Transverse colon (tissue), 4 donors: Measurements from ENCODE around the gene NRK. TPM values are rescaled to one million over a fixed set of nuclear protein-coding genes. Genes with fewer than 3 reads are reported as not detected.

Experiments
- DNase-seq: peaks from one replicate; pipeline ENCODE4 v3.0.0-alpha.2; 2019
- H3K27ac ChIP-seq, 4 donors: fragments of 200-600 bp; sonication (generic); 2 replicates each; pipeline ENCODE4 v1.5.1; 2016 to 2018; ENCODE audit warnings: inconsistent platforms in 4 of 4
- H3K27me3 ChIP-seq: fragments of 200-600 bp; sonication (generic); 2 replicates; pipeline ENCODE4 v1.5.1; 2017; ENCODE audit warnings: inconsistent platforms
- H3K36me3 ChIP-seq, 4 donors: fragments of 200-600 bp; sonication (generic); 2 replicates each; pipeline ENCODE4 v1.5.1; 2017 to 2019; ENCODE audit warnings: inconsistent platforms in 4 of 4
- H3K4me1 ChIP-seq, 4 donors: fragments of 200-600 bp; sonication (generic); 2 replicates each; pipeline ENCODE4 v1.5.1; 2017 to 2020; ENCODE audit warnings: inconsistent platforms in 4 of 4
- H3K4me3 ChIP-seq, 4 donors: fragments of 200-600 bp; sonication (generic); 1 replicate in 1 of 4; 2 replicates in 3 of 4; pipeline versions ENCODE4 v1.5.1 to v1.6.1; 2017 to 2019; ENCODE audit warnings: inconsistent platforms in 4 of 4
- H3K9me3 ChIP-seq, 2 donors: fragments of 200-600 bp; sonication (generic); 2 replicates each; pipeline ENCODE4 v1.5.1; 2017 to 2019; ENCODE audit warnings: inconsistent platforms in 2 of 2
- EP300 ChIP-seq: sonication (generic); formaldehyde crosslinking; IDR thresholded peaks from one replicate; pipeline ENCODE4 v1.6.1; 2017; ENCODE audit warnings: antibody characterized with exemption, low read depth
- POLR2A ChIP-seq: fragments of 450-650 bp; IDR thresholded peaks from one replicate; pipeline ENCODE4 v1.6.1; 2016; ENCODE audit warnings: antibody characterized with exemption, mild to moderate bottlenecking, moderate library complexity
- POLR2AphosphoS5 ChIP-seq, 3 donors: sonication (generic); formaldehyde crosslinking; IDR thresholded peaks; one replicate each; pipeline ENCODE4 v1.6.1; 2016; ENCODE audit warnings: antibody characterized with exemption in 3 of 3
- whole genome bisulfite sequencing, 2 donors: methylation state at CpG; one replicate each; pipeline ENCODE4 v1.1.5; 2018; ENCODE audit warnings: low coverage in 1 of 2; 5-methylcytosine and 5-hydroxymethylcytosine counted together
- in situ Hi-C, 4 donors: fragments of 200-750 bp; cut with MboI; loops; one replicate each; pipeline versions ENCODE4 v1.15.0 to v1.15.1; 2017; ENCODE audit warnings: low sequenced_read_pairs in 3 of 4, low pct_ligation_motif_present in 1 of 4, low pct_unique_long_range_greater_than_20kb in 1 of 4
- intact Hi-C: fragments of 100-400 bp; cut with DNase I; formaldehyde crosslinking; loops from one replicate; pipeline ENCODE4 v1.15.1; 2023; ENCODE audit warnings: low total_unique reads
- total RNA-seq, 4 donors: library from RNA; depleted of rRNA; stranded (reverse); fragments of >200 nt; gene quantifications; one replicate each; pipeline ENCODE4 v1.1.0, GENCODE V29; 2016
- TF ChIP-seq, protein P1 (sequence below), 5 experiments: fragments of 200-600 bp in 3 of 5; fragments of 450-650 bp in 2 of 5; sonication (generic) in 3 of 5; IDR thresholded peaks; 1 replicate in 2 of 5; 2 replicates in 3 of 5; pipeline ENCODE4 v1.5.1; 2016 to 2017; ENCODE audit warnings: antibody characterized with exemption in 5 of 5, inconsistent platforms in 3 of 5, mild to moderate bottlenecking in 2 of 5, moderate library complexity in 1 of 5

Gene NRK
- total RNA-seq, 4 donors from 2014 or later, result under 0.01 to 1.6 (median 0.43) TPM

DNA sequence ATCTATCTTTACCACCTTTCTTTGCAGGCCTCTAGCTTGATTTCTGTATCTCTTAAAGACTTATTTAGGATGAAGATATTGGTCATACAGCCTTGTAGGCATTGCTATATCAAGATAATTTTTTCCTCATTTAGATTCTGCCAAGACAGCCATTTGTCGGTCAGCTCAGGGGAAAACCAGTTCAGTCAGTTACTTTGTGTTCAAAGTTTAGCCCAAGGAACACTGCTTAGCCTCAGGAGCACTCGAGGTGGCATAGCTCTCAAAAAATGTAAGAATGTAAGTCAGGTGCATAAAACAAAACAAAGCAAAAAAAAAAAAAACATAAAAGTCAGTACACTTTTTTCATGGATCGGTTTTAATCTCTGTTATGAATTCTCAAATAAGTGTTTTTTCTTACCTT, 43.4 kb downstream of the NRK start:
- in situ Hi-C loops (no loop called here), intact Hi-C loops (no loop called here)
- no peak for DNase-seq
- no peaks in the 10 kb centered on the region for H3K9me3 ChIP-seq
- no peaks in the 10 kb centered on the region for H3K4me1 ChIP-seq
- 47 to 51% methylated on average over 3 of the region's 3 CpGs for WGBS, 2 donors
- no peaks in the 10 kb centered on the region for H3K27me3 ChIP-seq
- no peaks in the 10 kb centered on the region for H3K36me3 ChIP-seq
- TF ChIP-seq POLR2AphosphoS5 (IDR thresholded peaks at IDR 0.05) (no peak), POLR2A (no peak), EP300 (no peak)
- TF ChIP-seq, protein P1, sequence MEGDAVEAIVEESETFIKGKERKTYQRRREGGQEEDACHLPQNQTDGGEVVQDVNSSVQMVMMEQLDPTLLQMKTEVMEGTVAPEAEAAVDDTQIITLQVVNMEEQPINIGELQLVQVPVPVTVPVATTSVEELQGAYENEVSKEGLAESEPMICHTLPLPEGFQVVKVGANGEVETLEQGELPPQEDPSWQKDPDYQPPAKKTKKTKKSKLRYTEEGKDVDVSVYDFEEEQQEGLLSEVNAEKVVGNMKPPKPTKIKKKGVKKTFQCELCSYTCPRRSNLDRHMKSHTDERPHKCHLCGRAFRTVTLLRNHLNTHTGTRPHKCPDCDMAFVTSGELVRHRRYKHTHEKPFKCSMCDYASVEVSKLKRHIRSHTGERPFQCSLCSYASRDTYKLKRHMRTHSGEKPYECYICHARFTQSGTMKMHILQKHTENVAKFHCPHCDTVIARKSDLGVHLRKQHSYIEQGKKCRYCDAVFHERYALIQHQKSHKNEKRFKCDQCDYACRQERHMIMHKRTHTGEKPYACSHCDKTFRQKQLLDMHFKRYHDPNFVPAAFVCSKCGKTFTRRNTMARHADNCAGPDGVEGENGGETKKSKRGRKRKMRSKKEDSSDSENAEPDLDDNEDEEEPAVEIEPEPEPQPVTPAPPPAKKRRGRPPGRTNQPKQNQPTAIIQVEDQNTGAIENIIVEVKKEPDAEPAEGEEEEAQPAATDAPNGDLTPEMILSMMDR (IDR thresholded peaks at IDR 0.05), result no peak
- no peak overlapping the region for H3K4me3 ChIP-seq
- no peak overlapping the region for H3K27ac ChIP-seq

- H3K27ac ChIP-seq, result no peak overlapping the region
- no peak overlapping the region for H3K4me3 ChIP-seq
- H3K27me3 ChIP-seq, result no peaks in the 10 kb centered on the region
- 40 to 52% methylated on average over 1 of the region's 1 CpG for WGBS, 2 donors
- H3K4me1 ChIP-seq, result no peaks in the 10 kb centered on the region
- H3K36me3 ChIP-seq, result no peaks in the 10 kb centered on the region
- no peaks in the 10 kb centered on the region for H3K9me3 ChIP-seq
- in situ Hi-C loops (no loop called here), intact Hi-C loops (no loop called here)
- DNase-seq, result no peak
- no peak for TF ChIP-seq POLR2A
- TF ChIP-seq, protein P1 (IDR thresholded peaks at IDR 0.05), result no peak
- TF ChIP-seq POLR2AphosphoS5 (IDR thresholded peaks at IDR 0.05), result no peak
- no peak for TF ChIP-seq EP300
Observed at GRCh38 chrX:105869701-105870100, 47.4 kb downstream of the NRK start.

DNA sequence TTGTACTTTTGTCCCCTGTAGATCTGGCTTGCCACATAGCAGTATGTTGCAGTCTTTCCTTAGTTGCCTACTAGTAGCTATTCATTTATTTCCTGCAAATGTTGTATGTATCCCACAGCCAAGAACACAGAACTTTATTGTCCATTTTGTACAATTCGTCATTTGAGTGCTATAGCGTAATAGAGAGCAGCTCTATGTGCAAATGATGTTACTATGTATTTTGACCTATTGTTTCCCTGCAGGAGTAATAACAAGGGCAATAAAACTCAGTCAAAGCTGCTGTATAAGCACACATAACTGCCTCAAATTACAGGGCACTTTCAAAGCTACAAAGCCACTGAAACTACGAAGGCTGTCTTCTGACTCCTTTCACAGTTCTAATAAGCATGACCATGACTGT, 48.1 kb downstream of the NRK start:
- Histone ChIP-seq H3K4me3 (no peak overlapping the region), H3K36me3 (no peaks in the 10 kb centered on the region), H3K9me3 (no peaks in the 10 kb centered on the region), H3K4me1 (no peaks in the 10 kb centered on the region), H3K27me3 (no peaks in the 10 kb centered on the region), H3K27ac (no peak overlapping the region)
- 47 to 69% methylated on average over 3 of the region's 3 CpGs for WGBS, 2 donors
- intact Hi-C loops, result no loop called here
- DNase-seq, result no peak
- in situ Hi-C loops, result no loop called here
- no peak for TF ChIP-seq POLR2AphosphoS5 (IDR thresholded peaks at IDR 0.05)
- TF ChIP-seq, protein P1 (IDR thresholded peaks at IDR 0.05), result no peak
- TF ChIP-seq POLR2A, result no peak
- no peak for TF ChIP-seq EP300

DNA sequence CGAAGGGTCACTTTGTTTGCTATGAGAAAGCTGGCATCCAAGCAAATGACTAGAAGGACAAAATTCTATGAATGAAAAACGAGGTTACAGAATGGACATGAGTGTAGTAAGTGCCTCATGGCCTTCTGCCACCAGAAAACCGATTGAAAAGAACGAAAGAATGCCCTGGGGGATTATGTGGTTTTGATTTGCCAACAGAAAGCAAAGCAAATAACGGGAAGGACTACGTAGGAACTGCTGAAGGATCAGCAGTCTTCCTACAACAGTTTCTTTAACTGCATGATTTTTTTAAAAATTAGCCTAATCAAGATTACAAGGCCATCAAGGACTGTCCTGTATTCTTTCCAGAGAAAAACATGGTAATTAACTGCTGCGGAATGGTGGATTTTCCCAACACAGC, 50.6 kb downstream of the NRK start:
- H3K4me3 ChIP-seq, result no peak overlapping the region
- no peak for DNase-seq
- H3K27me3 ChIP-seq, result no peaks in the 10 kb centered on the region
- in situ Hi-C loops (no loop called here), intact Hi-C loops (no loop called here)
- no peaks in the 10 kb centered on the region for H3K4me1 ChIP-seq
- no peaks in the 10 kb centered on the region for H3K36me3 ChIP-seq
- no peak overlapping the region for H3K27ac ChIP-seq
- TF ChIP-seq POLR2A (no peak), POLR2AphosphoS5 (IDR thresholded peaks at IDR 0.05) (no peak), EP300 (no peak)
- TF ChIP-seq, protein P1 (IDR thresholded peaks at IDR 0.05), result no peak
- H3K9me3 ChIP-seq, result no peaks in the 10 kb centered on the region
- 60 to 63% methylated on average over 1 to 7 of the region's 7 CpGs for WGBS, 2 donors
